C4-2B (cell line): ENCODE measurements around the gene EPHB2.

Source experiments
- H3K27ac ChIP-seq: fragments of 450-650 bp; 2 replicates; pipeline ENCODE4 v1.5.1; 2017
- ZFX ChIP-seq: fragments of 450-650 bp; IDR thresholded peaks from 2 replicates; pipeline ENCODE4 v1.6.1; 2017
- TF ChIP-seq, protein P1 (sequence below): fragments of 450-650 bp; conservative IDR thresholded peaks from 2 replicates; pipeline ENCODE4 v1.5.1; 2017; ENCODE audit warnings: mild to moderate bottlenecking

The EPHB2 gene

DNA sequence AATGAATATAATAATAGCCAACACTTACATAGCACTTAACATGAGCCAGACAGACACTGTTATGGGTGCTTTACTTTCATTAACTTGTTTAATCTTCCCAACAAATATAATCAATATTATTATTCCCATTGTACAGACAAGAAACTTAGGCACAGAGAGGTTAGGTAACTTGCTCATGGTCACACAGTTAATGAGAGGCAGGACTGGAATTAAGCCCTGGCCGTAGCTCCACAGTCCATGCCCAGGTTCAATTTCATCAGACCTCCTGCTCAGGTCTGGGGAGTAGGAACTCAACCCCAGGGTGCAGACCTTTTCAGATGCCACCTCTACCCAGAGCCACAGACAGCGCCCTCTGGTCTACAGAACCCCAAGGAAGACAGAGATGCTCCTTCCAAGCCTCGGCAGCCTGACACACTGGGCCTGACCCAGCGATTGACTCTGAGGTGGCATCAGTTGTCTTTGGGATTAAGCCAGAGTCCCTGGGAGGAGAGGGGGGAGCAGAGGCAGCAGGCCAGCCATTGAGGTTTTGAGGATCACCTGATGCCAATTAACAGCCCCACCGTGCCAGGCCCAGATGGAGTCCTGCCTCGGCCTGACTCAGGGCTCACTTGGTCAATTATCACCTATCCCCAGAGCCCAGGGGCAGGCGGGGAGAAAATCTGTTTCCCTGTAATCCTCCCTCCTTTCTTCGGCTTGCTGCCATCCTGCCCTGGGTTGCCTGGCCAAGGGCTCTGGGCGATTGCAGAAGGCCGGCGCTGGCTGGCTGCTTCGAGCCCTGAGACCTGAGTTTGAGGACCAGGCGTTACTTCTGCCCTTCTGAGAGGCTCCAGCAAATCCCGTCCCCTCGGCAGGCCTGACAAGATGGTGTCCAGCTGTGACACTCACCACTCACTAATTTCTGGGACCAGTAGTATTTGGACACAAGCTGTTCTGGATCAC is 145.3 kb downstream of the EPHB2 start:
- TF ChIP-seq, protein P1, sequence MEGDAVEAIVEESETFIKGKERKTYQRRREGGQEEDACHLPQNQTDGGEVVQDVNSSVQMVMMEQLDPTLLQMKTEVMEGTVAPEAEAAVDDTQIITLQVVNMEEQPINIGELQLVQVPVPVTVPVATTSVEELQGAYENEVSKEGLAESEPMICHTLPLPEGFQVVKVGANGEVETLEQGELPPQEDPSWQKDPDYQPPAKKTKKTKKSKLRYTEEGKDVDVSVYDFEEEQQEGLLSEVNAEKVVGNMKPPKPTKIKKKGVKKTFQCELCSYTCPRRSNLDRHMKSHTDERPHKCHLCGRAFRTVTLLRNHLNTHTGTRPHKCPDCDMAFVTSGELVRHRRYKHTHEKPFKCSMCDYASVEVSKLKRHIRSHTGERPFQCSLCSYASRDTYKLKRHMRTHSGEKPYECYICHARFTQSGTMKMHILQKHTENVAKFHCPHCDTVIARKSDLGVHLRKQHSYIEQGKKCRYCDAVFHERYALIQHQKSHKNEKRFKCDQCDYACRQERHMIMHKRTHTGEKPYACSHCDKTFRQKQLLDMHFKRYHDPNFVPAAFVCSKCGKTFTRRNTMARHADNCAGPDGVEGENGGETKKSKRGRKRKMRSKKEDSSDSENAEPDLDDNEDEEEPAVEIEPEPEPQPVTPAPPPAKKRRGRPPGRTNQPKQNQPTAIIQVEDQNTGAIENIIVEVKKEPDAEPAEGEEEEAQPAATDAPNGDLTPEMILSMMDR, result no peak
- TF ChIP-seq ZFX, result no peak
- H3K27ac ChIP-seq, result no peak overlapping the region

DNA sequence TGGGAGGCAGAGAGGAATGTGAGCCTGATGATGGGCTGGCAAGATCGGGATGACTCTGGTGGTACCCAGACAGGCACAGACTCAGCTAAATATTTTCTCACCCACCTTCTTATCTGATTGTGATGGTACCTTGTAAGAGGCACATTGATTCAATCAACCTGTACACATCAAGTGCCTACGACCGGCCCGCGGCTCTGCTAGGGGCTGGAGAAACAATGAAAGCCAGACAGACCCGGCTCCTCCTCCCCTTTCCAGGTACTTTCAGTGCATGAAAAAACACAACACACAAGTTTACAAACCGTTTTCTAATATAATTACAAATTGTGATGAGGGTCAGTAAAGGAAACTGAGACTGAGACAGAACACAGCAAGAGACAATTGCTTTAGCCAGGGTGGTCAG is 147.0 kb downstream of the EPHB2 start:
- H3K27ac ChIP-seq, result no peak overlapping the region
- TF ChIP-seq, protein P1, result no peak
- TF ChIP-seq ZFX, result no peak

DNA sequence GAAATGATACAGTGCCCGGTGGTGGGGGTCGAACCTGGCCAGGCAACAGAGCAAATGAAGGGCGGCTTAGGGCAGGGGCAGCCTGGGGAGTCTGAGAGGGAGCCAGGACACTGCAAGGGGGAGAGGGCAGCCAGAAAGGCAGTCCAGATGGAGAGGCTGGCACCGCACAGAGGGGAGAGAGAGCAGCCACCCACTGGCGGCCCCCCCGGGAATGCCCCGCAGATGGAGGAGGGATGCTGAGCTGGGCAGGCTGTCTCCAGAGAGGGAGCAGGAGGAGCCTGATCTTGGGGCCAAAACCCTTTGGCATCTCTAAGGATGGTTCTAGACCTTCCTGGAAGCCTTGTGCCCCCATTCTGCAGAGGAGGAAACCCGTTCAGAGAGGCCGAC is 149.8 kb downstream of the EPHB2 start:
- no peak overlapping the region for H3K27ac ChIP-seq
- TF ChIP-seq, protein P1, result no peak
- TF ChIP-seq ZFX, result no peak

DNA sequence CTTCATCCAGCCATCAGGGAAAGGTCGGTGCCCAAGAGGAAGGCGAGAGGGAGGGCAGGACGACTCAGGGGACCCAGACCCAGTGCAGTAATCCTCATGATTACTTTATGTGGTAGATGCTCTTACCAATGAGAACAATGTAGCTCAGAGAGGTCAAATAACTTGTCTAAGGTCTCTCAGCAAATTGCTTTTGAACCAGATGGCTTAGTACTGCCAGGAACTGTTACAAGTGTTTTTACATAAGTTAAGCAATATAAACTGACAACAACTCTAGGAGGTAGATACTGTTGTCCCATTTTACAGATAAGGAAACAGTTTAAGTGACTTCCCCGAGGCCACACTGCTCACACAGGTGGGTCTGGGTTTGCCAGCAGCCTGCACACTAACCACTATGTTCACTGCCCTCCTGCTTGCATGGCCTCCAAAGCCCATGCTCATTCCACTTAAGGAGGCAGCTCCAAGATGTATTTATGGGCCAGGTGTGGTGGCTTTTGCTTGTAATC is 150.3 kb downstream of the EPHB2 start:
- no peak overlapping the region for H3K27ac ChIP-seq
- TF ChIP-seq, protein P1, result no peak
- TF ChIP-seq ZFX, result no peak

DNA sequence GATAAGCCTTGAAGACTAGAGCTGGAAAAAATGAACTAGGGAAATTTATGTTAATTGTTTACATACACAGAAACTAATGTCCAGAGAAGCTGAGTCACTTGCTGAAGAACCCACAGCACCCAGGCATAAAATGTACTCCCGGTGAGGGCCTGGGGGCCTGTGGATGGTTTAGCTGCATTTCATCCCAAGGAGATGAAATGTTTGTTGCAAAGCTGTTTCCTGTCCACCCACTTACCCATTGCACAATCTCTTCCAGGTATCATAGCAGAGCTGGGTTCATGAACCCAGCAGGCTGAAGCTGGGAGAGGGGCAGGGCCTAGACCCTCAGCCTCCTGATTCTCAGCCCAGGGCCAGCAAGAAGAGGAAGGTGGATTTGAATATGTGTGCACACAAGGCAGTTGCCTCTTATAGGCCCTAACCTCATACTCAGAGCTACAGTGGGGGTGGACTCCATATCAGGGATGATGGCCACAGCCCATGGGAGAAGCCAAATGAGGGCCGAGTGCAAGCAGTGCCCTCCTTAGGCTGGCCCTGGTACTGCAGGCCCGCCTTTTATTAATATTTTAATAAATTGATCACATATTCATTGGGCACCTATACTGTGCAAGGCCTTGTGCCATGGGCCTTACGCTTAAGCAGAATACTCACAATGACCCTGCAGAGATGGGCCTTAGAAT is 151.3 kb downstream of the EPHB2 start:
- no peak overlapping the region for H3K27ac ChIP-seq
- no peak for TF ChIP-seq ZFX
- TF ChIP-seq, protein P1, result peak; percentile 70

DNA sequence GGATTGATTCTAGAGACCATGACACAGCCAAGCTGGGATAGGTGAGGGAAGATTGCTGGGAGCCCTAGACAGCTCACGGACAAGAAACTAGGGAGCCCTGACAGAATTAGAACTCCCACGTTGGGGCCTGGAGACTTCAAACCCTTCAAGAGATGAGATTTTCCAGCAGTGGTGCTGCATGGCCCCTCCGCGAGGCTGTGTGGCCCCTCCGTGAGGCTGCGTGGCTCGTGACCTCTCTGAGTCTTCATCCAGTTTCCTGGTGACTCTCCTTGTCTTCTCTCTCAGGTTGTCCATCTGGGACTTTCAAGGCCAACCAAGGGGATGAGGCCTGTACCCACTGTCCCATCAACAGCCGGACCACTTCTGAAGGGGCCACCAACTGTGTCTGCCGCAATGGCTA is 152.1 kb downstream of the EPHB2 start:
- TF ChIP-seq, protein P1, result no peak
- no peak for TF ChIP-seq ZFX
- no peak overlapping the region for H3K27ac ChIP-seq

DNA sequence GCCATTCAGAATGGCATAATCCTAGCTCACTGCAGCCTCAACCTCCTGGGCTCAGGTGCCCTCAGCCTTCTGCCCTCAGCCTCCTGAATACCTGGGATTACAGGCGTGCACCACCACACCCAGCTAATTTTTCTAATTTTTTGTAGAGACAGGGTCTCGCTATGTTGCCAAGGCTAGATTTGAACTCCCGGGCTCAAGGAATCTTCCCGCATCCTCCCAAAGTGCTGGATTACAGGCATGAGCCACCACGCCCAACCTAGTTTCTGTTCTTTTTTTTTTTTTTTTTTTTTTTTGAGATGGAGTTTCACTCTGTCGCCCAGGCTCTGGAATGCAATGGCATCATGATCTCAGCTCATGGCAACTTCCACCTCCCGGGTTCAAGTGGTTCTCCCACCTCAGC is 153.1 kb downstream of the EPHB2 start:
- no peak for TF ChIP-seq ZFX
- TF ChIP-seq, protein P1, result no peak
- H3K27ac ChIP-seq, result no peak overlapping the region
